ENCODE measurements around the gene WIPF2. TPM values are rescaled to one million over a fixed set of nuclear protein-coding genes. Genes with fewer than 3 reads are reported as not detected.
A peak's percentile ranks its signal among the peaks of the same experiment; 100 is the strongest.

Gene WIPF2
- total RNA-seq, 1 donor from 2014 or later, result 6.9 TPM

DNA sequence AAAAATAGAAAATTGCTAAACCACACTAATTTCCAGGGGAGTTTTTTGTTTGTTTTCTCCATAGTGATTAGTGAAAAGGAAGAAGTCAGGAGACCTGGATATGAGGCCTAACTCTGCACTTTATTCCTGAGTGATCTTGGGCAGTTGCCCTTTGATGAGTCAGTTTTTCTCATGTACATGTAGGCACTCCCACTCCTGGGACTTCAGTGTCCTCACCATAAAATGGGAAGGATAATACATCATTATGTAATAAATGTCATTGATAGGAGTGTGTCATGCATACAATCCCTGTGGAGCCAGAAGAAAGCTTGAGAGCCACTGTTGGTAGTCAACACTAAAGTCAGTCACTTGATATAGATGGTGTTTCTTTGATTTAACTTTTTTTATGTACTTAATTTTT lies 32.5 kb downstream of the WIPF2 start:
- DNase-seq, result peak; percentile 31

DNA sequence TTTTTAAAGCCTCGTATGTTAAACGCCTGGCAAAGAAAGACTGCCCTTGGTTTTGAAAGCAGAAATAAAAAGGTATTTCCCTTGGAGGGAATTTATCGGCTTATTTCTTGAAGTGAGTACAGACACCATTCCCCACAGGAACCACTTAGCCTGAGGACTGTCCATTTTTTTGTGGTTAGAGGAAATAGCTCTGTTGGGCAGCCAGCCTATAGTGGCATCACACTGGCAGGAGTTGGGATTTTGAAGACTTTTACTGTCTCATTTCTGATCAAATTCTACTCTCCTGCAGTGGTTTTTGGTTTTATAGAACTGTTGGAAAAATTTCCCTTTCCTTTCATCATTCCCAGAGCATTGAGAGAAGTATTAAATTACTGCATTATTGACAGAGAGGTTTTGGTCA lies 34.5 kb downstream of the WIPF2 start:
- no peak for DNase-seq

DNA sequence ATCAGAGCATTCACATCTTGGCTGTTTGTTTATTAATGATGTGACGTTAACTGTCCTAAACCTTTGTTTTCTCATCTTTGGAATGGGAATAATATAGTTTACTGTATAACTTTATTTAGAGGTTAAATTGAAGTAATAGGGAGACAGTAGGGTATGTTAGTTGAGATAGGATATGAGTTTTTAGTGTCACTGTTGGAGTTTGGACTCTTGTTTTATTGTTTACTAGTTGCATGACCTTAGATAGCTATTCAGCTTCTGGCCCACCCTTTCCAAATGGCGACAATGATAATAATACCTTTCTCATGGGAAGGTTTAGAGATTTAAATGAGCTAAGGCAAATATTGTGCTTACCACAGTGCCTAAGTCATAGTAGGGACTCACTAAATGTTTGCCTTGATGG lies 40.4 kb downstream of the WIPF2 start:
- DNase-seq, result no peak

DNA sequence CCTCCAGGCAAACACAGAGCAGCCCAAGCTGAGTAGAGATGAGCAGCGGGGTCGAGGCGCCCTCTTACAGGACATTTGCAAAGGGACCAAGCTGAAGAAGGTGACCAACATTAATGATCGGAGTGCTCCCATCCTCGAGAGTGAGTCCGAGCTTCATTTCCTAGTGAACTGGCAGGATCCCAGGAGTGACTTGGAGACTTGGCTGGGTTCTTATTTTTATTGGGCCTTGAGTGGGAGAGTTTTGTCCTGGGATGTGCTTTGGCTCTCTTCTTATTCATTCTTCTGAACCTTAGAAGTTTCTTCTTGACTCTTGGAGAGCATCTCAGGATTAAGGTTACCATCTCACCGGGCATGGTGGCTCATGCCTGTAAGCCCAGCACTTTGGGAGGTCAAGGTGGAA lies 41.4 kb downstream of the WIPF2 start:
- no peak for DNase-seq

DNA sequence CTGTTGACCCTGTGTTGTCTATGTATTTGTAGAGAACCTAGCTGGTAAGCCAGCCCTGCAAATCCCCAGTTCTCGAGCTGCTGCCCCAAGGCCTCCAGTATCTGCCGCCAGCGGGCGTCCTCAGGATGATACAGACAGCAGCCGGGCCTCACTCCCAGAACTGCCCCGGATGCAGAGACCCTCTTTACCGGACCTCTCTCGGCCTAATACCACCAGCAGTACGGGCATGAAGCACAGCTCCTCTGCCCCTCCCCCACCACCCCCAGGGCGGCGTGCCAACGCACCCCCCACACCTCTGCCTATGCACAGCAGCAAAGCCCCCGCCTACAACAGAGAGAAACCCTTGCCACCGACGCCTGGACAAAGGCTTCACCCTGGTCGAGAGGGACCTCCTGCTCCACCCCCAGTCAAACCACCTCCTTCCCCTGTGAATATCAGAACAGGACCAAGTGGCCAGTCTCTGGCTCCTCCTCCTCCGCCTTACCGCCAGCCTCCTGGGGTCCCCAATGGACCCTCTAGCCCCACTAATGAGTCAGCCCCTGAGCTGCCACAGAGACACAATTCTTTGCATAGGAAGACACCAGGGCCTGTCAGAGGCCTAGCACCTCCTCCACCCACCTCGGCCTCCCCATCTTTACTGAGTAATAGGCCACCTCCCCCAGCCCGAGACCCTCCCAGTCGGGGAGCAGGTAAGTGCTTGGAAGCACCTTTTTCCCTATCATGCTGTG lies 45.5 kb downstream of the WIPF2 start:
- no peak for DNase-seq

DNA sequence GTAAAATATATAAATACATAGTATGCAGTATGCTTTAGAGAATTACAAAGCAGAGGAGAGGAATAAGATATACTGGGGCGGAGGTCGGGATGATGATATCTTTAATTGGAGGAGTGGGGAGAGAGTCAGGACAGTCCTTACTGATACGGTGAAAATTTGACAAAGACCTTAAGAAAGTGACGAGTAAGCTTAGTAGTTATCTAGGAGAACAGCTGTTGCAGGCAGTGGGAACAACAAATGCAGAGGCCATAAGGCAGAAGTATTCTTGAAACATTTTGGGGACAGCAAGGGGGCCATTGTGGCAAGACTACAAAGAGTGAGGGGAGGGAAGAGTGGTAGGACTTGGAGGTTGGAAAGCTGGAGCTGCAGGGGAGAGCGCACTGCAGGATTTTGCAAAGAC lies 46.2 kb downstream of the WIPF2 start:
- no peak for DNase-seq

DNA sequence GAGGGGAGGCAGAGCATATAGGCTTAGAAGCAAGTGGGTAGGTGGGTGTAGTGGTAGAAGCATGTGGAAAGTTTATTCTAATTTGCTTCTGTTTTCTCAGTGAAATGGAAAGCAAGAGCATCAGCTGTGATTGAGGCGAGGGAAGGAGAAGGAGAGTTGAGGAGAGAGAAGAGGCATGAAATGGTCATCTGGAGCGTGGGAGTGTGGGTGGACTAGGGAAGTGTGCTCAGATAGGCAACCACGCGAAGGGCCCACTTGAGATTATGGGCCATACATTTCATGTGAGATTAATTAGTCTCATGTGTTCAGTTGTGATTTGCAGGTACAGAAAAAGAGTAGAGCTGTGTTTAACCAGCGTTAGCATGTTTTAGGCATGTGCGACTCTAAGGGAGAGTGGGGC lies 47.8 kb downstream of the WIPF2 start:
- no peak for DNase-seq

DNA sequence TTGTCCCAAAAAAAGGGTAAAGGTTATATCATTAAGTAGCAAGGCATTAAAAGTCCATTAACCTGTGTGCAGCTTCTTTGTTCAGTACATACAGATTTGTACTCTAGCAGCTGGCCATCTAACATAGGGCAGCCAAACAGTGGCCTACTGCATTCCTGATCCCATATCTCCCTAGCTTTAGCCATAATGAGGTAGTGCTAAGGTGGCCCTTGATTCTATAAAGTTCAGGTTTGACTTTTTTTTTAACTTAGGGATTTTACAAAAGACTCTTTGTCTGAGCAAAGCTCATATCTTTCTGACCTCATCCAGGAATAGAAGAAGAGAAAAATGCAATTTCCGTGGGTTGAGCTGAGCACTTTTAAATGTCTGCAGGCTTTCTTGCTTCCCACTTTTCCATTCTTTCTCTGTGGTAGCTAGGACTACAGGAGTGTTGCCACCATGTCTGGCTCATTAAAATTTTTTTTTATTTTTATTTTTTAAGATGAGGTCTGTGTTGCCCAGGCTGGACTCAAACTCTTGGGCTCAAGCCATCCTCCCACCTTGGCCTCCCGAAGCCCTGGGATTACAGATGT lies 49.1 kb downstream of the WIPF2 start:
- no peak for DNase-seq

DNA sequence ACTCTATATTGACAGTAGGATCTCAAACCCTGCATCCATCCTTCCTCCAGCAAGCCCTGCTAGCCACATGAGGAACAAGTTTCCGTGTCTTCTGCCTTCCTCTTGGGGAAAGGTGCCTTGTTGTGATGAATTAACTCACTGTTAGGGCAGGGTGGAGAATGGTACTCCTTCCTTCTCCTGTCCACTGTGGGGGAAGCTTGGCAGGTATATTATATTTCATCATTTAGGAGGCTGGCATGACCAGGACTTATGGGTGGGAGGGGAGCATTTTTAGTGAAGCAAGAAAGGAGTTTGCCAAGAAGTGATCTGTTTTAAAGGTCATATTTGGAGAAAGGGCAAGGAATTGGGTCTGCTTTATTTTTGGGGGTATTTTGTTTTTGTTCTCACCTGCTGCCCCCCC lies 59.3 kb downstream of the WIPF2 start:
- no peak for DNase-seq

DNA sequence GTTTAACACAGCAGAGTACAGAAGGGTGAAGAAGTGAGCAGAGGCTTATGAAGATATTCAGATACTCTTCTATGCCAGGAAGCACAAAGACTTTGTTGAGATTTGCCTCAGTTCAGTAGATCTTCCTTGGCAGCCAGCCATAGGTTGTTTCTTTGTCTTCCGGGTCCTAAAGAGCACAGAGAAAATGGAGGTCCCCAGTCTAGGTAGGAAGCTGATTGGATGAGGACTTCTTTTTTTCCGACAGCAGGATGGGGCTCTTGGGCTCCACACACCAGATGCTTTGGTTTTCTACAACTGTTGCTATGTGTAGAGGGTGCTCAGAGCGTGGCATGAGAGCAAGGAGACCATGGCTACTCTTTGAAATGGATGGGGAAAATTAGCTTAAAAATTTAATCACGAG lies 60.3 kb downstream of the WIPF2 start:
- no peak for DNase-seq

DNA sequence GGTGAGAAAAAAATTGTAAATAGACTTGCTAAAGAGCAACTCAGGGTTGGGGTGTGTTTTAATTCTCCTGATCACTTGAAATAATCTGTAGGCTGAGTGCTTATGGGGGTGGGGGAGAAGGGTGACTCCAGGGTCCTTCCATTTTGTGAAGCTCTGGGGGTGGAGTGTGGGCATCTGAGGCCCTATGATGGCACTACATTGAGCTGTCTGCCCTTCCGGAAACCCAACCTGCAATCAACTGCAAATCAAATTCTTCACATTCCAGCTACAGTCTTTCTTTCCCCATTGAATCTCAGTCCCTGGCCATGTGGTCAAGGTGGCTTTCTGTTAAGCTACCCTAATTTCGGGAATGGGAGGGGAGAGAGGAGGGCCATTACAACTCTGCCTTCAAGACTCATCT lies 62.6 kb downstream of the WIPF2 start:
- no peak for DNase-seq

DNA sequence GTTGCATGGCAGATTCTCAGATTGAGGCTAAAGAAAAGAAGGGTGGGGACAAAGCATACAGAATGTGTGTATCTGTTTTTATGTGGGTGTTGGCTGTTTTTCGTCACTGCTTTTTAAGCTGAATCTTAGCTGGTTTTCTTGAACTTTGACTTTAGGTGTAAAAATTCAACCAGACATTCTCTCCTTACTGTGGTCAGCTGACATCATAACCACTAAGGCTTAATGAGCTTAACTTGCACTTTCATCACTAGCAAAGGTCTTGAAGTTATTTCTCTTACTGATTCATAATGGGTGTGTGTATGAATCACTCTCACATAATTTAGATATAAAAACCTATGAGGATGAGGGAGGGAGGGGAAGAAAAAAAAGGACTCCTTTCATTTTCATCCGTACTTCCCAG lies 64.6 kb downstream of the WIPF2 start:
- DNase-seq, result no peak

DNA sequence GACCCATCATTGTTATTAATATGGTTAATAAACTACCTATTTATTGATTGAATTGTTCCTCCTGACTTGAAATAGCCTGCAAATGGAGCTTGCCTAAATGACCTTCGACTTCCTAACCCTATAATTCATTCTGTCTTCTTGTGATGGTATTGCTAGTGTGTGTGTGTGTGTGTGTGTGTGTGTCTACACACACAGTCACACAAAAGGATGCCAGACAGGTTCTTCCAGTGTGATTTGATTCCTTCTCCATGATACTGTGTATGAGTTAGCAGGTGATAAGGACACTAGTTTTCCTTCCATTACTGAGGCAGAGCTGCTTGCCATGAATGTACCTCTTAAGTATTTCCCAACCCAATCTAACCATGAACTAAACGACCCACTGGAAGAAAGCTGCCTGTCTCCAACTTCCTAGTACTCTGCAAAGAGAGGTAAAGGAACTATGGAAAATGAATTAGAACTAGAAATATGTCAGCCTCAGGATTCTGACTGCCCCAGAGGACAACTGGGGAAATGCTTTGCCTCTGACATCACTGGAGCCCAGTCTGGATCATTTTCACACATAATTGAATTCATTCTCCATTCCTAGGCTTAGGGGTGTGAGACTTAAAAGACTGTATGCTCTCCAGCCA lies 65.1 kb downstream of the WIPF2 start:
- DNase-seq, result peak; percentile 62

DNA sequence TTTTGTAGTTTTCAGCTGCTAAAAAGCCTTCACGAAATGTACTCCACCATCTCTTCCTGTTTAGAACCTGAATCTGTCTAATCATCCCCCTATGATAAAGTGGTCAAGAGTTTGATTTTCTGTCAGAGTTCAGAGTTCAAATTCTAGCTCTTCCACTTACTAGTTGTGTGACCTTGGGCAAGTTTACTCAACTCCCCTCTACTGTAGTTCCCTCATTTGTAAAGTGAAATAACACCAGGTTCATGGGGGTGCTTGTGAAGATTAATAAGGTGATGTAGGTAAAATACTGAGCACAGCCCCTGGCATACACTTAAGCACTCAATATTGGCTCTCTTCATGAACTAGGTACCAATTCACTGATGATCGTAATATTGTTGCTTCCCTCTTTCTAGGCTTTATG lies 67.4 kb downstream of the WIPF2 start:
- DNase-seq, result no peak

DNA sequence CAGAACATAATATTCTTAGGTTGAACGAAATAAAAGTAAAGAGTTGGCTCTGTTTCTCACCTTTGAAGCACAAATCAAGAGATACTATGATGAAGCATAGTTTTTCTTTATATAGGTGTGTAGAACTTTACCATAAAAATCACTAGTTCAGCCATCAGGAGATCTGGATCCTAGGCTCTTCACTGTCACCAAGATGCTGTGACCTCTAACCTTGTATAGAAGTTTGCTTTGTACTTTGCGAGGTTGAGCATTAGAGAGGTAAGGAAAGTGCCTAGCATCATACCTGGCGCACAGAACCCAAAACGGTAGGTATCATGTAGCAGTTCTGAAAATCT lies 68.0 kb downstream of the WIPF2 start:
- DNase-seq, result no peak

DNA sequence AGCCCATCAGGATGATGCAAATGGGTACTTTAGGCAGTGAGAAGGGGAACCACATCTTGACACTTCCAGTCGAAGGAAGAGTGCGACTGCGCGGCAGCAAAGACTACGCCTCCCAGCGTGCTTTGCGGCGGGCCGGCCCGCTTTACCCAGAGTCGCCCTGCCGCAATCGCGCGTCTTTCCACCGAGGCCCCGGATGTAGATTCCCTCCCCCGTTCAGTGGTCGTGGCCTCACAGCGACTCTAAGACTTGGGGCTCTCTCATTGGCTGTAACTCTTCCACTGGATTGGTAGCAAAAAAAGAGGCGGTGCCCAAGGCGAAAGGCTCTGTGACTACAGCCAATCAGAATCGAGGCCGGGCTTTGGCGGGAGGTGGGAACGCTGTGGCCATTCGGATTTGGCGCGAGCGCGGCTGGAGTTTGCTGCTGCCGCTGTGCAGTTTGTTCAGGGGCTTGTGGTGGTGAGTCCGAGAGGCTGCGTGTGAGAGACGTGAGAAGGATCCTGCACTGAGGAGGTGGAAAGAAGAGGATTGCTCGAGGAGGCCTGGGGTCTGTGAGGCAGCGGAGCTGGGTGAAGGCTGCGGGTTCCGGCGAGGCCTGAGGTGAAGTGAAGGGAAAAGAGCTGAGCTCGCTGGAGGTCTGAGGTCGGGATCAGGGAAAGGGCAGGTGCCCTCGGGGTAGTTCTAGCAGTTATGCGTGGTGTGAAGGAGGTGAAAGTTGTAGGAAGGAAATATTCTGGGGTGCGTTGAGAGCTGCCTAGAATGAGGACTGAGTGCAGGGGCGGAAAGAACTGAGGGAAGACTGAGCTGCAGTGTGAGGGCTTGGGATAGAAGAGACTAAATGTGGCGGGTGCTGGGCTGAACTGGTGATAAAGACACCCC lies 68.6 kb downstream of the WIPF2 start, which contains the start of gene CDC6:
TSS of gene CDC6 (plus strand) at position 386 of the 876 bp plus-strand sequence. CDS start 1,542 bp downstream, outside the sequence.
- DNase-seq, result peak; percentile 100

DNA sequence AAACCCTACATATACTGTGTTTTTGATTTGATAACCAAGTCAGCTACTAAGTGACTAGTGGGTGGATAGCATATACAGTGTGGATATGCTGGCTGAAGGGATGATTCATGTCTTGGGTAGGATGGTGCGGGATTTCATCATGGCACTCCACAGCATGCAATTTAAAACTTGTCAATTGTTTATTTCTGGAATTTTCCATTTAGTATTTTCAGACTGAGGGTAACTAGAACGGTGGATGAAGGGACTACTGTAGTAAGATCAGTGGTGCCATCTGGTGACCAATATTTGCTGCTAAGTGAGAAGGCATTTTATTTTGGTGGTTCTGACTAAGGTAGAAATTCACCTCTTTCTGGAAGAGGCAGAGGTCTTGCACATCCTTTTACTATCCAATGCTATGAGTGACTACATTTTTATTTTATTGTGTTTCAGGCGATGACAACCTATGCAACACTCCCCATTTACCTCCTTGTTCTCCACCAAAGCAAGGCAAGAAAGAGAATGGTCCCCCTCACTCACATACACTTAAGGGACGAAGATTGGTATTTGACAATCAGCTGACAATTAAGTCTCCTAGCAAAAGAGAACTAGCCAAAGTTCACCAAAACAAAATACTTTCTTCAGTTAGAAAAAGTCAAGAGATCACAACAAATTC lies 71.7 kb downstream of the WIPF2 start:
- DNase-seq, result peak; percentile 77

DNA sequence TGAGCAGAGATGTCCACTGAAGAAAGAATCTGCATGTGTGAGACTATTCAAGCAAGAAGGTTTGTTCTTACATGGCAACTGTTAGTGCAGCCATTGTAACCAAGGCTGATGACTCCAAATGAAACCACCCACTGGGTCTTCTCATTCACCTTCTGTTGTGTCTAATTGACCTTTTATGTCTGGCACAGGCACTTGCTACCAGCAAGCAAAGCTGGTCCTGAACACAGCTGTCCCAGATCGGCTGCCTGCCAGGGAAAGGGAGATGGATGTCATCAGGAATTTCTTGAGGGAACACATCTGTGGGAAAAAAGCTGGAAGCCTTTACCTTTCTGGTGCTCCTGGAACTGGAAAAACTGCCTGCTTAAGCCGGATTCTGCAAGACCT lies 72.2 kb downstream of the WIPF2 start:
- DNase-seq, result peak; percentile 32

DNA sequence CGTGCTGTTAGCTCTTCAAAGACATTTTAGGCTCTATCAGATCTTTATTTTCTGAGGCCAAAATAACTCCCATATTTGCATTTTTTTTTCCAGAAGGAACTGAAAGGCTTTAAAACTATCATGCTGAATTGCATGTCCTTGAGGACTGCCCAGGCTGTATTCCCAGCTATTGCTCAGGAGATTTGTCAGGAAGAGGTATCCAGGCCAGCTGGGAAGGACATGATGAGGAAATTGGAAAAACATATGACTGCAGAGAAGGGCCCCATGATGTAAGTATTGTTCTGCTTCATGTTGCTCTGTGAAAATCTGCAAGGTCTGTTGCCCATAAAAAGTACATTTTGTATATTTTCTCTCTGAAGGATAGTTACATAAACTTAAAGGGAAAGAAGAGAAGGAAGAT lies 74.3 kb downstream of the WIPF2 start:
- DNase-seq, result peak; percentile 85

DNA sequence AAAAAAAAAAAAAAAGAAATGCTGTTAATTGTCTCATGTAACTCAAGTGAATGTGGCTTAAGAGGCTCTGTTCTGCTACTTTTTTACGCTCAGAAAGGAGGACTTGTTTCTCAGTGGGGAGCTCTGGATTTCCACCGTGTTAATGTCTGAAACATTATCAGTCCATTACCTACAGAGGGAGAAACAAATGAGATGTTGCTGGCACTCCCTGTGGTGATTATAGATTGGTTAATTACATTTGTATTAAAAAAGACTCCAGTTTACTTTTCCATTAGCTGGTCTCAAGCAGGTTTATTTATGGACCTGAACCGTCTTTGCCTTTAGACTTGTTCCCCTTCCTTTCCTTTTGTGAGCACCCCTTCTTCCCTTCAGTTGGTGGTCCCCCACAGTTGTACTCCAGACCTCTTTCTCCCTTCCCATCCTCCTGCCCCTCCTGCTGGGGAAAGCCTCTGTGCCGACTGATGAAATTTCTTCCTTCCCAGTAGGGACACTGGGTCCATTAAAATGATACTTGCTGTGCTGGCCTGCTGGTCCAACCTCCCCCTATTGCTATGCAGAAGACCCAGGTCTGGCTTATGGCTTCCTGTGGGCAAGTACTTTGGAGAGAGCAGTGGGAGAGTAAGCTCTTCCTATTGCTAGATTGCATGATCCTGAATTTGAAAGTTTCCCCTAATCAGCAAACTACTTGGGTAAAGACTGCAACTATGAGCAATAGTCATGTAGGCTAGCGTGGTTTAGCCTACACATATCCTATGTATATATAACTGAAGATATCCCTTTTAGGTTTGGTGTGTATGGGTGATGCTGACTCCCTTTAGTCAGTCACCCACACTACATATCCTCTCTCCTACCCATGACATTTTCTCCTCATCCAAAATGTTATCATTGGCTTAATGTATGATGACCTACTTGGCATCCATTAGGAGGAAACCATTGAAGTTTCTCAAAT lies 76.7 kb downstream of the WIPF2 start:
- no peak for DNase-seq

DNA sequence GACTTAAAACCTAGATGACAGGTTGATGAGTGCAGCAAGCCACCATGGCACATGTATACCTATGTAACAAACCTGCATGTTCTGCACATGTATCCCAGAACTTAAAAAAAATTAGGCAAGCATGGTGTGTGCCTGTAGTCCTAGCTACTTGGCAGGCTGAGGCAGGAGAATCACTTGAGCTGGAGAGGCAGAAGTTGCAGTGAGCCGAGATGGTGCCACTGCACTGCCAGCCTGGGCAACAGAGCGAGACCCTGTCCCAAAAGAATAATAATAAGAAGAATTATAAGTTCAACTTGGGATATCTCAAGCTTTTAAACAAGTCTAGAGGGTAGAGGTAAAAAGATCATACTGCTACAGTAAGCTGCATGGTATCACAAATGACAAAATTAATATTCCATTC lies 78.4 kb downstream of the WIPF2 start:
- DNase-seq, result no peak
